Stomach (tissue), 4 donors: ENCODE measurements around the gene JAKMIP1.

Experiments
- EP300 ChIP-seq: sonication (generic); formaldehyde crosslinking; IDR thresholded peaks from one replicate; pipeline ENCODE4 v1.6.1; 2017; ENCODE audit warnings: antibody characterized with exemption
- POLR2A ChIP-seq, 4 donors: fragments of 450-650 bp; IDR thresholded peaks; one replicate each; pipeline ENCODE4 v1.6.1; 2016; ENCODE audit warnings: antibody characterized with exemption in 4 of 4, control low read depth in 2 of 4, mild to moderate bottlenecking in 1 of 4, moderate library complexity in 1 of 4

GRCh38 chr4:6044805-6045204 is 155.5 kb downstream of the JAKMIP1 start:
- TF ChIP-seq POLR2A (IDR thresholded peaks at IDR 0.05), result no peak
- no peak for TF ChIP-seq EP300
